Stimulated activated CD4-positive, alpha-beta T cell treated with anti-CD3 and anti-CD28 coated beads, Interleukin-1b, Interleukin-23, amount 100 ng/mL, for 1 hour (primary cell): ENCODE measurements around the gene MCCD1.

Source experiments
- DNase-seq, 2 donors: peaks; one replicate each; pipeline ENCODE4 v3.0.0-alpha.2; 2020; ENCODE audit warnings: low read depth in 2 of 2

Gene MCCD1

DNA sequence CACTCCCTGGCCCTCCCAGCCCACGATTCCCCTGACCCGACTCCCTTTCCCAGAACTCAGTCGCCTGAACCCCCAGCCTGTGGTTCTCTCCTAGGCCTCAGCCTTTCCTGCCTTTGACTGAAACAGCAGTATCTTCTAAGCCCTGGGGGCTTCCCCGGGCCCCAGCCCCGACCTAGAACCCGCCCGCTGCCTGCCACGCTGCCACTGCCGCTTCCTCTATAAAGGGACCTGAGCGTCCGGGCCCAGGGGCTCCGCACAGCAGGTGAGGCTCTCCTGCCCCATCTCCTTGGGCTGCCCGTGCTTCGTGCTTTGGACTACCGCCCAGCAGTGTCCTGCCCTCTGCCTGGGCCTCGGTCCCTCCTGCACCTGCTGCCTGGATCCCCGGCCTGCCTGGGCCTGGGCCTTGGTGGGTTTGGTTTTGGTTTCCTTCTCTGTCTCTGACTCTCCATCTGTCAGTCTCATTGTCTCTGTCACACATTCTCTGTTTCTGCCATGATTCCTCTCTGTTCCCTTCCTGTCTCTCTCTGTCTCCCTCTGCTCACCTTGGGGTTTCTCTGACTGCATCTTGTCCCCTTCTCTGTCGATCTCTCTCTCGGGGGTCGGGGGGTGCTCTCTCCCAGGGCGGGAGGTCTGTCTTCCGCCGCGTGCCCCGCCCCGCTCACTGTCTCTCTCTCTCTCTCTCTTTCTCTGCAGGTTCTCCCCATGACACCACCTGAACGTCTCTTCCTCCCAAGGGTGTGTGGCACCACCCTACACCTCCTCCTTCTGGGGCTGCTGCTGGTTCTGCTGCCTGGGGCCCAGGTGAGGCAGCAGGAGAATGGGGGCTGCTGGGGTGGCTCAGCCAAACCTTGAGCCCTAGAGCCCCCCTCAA, 43.5 kb downstream of the MCCD1 start, which contains the start of gene LTA:
Gene LTA (plus strand): TSS at position 249 of the 871 bp plus-strand sequence. CDS start 454 bp downstream, at position 703.
- DNase-seq = peak; percentile 56 to 63

GRCh38 chr6:31573239-31574105, 44.7 kb downstream of the MCCD1 start:
- no peak for DNase-seq

- no peak for DNase-seq
Observed at GRCh38 chr6:31574106-31575061, 45.6 kb downstream of the MCCD1 start.

DNA sequence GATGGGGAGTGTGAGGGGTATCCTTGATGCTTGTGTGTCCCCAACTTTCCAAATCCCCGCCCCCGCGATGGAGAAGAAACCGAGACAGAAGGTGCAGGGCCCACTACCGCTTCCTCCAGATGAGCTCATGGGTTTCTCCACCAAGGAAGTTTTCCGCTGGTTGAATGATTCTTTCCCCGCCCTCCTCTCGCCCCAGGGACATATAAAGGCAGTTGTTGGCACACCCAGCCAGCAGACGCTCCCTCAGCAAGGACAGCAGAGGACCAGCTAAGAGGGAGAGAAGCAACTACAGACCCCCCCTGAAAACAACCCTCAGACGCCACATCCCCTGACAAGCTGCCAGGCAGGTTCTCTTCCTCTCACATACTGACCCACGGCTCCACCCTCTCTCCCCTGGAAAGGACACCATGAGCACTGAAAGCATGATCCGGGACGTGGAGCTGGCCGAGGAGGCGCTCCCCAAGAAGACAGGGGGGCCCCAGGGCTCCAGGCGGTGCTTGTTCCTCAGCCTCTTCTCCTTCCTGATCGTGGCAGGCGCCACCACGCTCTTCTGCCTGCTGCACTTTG, 46.7 kb downstream of the MCCD1 start, which contains the start of gene TNF:
Gene TNF (plus strand): TSS at position 231 of the 567 bp plus-strand sequence. CDS start 177 bp downstream, at position 408.
- DNase-seq = peak; percentile 76 to 85

DNA sequence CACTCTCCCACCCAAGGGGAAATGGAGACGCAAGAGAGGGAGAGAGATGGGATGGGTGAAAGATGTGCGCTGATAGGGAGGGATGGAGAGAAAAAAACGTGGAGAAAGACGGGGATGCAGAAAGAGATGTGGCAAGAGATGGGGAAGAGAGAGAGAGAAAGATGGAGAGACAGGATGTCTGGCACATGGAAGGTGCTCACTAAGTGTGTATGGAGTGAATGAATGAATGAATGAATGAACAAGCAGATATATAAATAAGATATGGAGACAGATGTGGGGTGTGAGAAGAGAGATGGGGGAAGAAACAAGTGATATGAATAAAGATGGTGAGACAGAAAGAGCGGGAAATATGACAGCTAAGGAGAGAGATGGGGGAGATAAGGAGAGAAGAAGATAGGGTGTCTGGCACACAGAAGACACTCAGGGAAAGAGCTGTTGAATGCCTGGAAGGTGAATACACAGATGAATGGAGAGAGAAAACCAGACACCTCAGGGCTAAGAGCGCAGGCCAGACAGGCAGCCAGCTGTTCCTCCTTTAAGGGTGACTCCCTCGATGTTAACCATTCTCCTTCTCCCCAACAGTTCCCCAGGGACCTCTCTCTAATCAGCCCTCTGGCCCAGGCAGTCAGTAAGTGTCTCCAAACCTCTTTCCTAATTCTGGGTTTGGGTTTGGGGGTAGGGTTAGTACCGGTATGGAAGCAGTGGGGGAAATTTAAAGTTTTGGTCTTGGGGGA, 47.4 kb downstream of the MCCD1 start:
- DNase-seq = no peak

DNA sequence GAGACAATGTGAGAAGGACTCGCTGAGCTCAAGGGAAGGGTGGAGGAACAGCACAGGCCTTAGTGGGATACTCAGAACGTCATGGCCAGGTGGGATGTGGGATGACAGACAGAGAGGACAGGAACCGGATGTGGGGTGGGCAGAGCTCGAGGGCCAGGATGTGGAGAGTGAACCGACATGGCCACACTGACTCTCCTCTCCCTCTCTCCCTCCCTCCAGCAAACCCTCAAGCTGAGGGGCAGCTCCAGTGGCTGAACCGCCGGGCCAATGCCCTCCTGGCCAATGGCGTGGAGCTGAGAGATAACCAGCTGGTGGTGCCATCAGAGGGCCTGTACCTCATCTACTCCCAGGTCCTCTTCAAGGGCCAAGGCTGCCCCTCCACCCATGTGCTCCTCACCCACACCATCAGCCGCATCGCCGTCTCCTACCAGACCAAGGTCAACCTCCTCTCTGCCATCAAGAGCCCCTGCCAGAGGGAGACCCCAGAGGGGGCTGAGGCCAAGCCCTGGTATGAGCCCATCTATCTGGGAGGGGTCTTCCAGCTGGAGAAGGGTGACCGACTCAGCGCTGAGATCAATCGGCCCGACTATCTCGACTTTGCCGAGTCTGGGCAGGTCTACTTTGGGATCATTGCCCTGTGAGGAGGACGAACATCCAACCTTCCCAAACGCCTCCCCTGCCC, 48.3 kb downstream of the MCCD1 start:
- no peak for DNase-seq

GRCh38 chr6:31577579-31577966, 48.8 kb downstream of the MCCD1 start:
- no peak for DNase-seq

GRCh38 chr6:31578184-31579118, 49.7 kb downstream of the MCCD1 start:
- DNase-seq = peak in 1 of 2 donors; percentile 48

- no peak for DNase-seq
Observed at GRCh38 chr6:31579119-31579505, 50.4 kb downstream of the MCCD1 start.
